GM18511 (cell line): ENCODE data around the gene SLC12A2.

ENCODE experiments used
- ATAC-seq: cut with Tn5 transposase; IDR thresholded peaks from one replicate; pipeline ENCODE4 v1.9.1; 2021; ENCODE audit warnings: mild to moderate bottlenecking, moderate library complexity; ENCODE audit not compliant: unreplicated experiment

The SLC12A2 gene

GRCh38 chr5:128158342-128158741 is 74.8 kb downstream of the SLC12A2 start:
- ATAC-seq: no peak

GRCh38 chr5:128163991-128164390 is 80.4 kb downstream of the SLC12A2 start:
- no peak for ATAC-seq

GRCh38 chr5:128169401-128170017 is 85.9 kb downstream of the SLC12A2 start:
- ATAC-seq: no peak

GRCh38 chr5:128172102-128172501 is 88.5 kb downstream of the SLC12A2 start:
- no peak for ATAC-seq

- no peak for ATAC-seq
These were observed 91.4 kb downstream of the SLC12A2 start for GRCh38 chr5:128174951-128175350.

GRCh38 chr5:128192368-128192767 is 108.8 kb downstream of the SLC12A2 start:
- peak; percentile 79 for ATAC-seq

GRCh38 chr5:128193665-128194390 is 110.3 kb downstream of the SLC12A2 start:
- no peak for ATAC-seq

GRCh38 chr5:128195316-128195715 is 111.8 kb downstream of the SLC12A2 start:
- no peak for ATAC-seq

- ATAC-seq: no peak
These were observed 112.5 kb downstream of the SLC12A2 start for GRCh38 chr5:128196080-128196479.

GRCh38 chr5:128196791-128197190 is 113.2 kb downstream of the SLC12A2 start:
- ATAC-seq: no peak

GRCh38 chr5:128197896-128198522 is 114.4 kb downstream of the SLC12A2 start:
- peak; percentile 50 for ATAC-seq

GRCh38 chr5:128199104-128199503 is 115.5 kb downstream of the SLC12A2 start:
- no peak for ATAC-seq

- ATAC-seq: no peak
These were observed 116.0 kb downstream of the SLC12A2 start for GRCh38 chr5:128199611-128200010.

- peak; percentile 94 for ATAC-seq
These were observed 117.7 kb downstream of the SLC12A2 start for GRCh38 chr5:128201065-128201926.

GRCh38 chr5:128202320-128202719 is 118.8 kb downstream of the SLC12A2 start:
- no peak for ATAC-seq

- ATAC-seq: no peak
These were observed 124.9 kb downstream of the SLC12A2 start for GRCh38 chr5:128208436-128208835.

- ATAC-seq: no peak
These were observed 128.7 kb downstream of the SLC12A2 start for GRCh38 chr5:128212191-128212806.

GRCh38 chr5:128213340-128213739 is 129.8 kb downstream of the SLC12A2 start:
- ATAC-seq: peak; percentile 70

- no peak for ATAC-seq
These were observed 130.3 kb downstream of the SLC12A2 start for GRCh38 chr5:128213833-128214232.

GRCh38 chr5:128216285-128216684 is 132.7 kb downstream of the SLC12A2 start:
- ATAC-seq: no peak
